ENCODE measurements around the gene TCEA3.

Gene TCEA3

GRCh38 chr1:23421753-23422240, 2.8 kb downstream of the TCEA3 start:
- DNase-seq (ENCODE audit: low spot score): no peak
- Mint-ChIP-seq H3K27me3 (ENCODE audit: low read depth) (peaks cover 29% of the 10 kb centered on the region), H3K27ac (peak overlapping the region; percentile 58), H3K36me3 (ENCODE audit: low read depth) (peaks cover 2% of the 10 kb centered on the region), H3K4me3 (peak overlapping the region; percentile 84), H3K4me1 (ENCODE audit: low read depth) (peaks cover 30% of the 10 kb centered on the region), H3K9me3 (no peaks in the 10 kb centered on the region)

GRCh38 chr1:23421343-23421742, 3.2 kb downstream of the TCEA3 start:
- Mint-ChIP-seq H3K27ac (no peak overlapping the region), H3K27me3 (ENCODE audit: low read depth) (peaks cover 25% of the 10 kb centered on the region), H3K36me3 (ENCODE audit: low read depth) (peaks cover 2% of the 10 kb centered on the region), H3K4me3 (no peak overlapping the region), H3K4me1 (ENCODE audit: low read depth) (peaks cover 30% of the 10 kb centered on the region), H3K9me3 (no peaks in the 10 kb centered on the region)
- DNase-seq (ENCODE audit: low spot score): no peak

- Mint-ChIP-seq H3K27me3 (ENCODE audit: low read depth) (peaks cover 19% of the 10 kb centered on the region), H3K36me3 (ENCODE audit: low read depth) (peaks cover 2% of the 10 kb centered on the region), H3K27ac (no peak overlapping the region), H3K9me3 (no peaks in the 10 kb centered on the region), H3K4me3 (no peak overlapping the region), H3K4me1 (ENCODE audit: low read depth) (peaks cover 30% of the 10 kb centered on the region)
- no peak for DNase-seq (ENCODE audit: low spot score)
Observed at GRCh38 chr1:23420778-23421177, 3.8 kb downstream of the TCEA3 start.

- Mint-ChIP-seq H3K36me3 (ENCODE audit: low read depth) (peaks cover 2% of the 10 kb centered on the region), H3K4me1 (ENCODE audit: low read depth) (peaks cover 28% of the 10 kb centered on the region), H3K27ac (peak overlapping the region; percentile 23), H3K27me3 (ENCODE audit: low read depth) (peaks cover 9% of the 10 kb centered on the region), H3K9me3 (no peaks in the 10 kb centered on the region), H3K4me3 (no peak overlapping the region)
- no peak for DNase-seq (ENCODE audit: low spot score)
Observed at GRCh38 chr1:23419180-23419579, 5.4 kb downstream of the TCEA3 start.

- Mint-ChIP-seq H3K36me3 (ENCODE audit: low read depth) (peaks cover 2% of the 10 kb centered on the region), H3K9me3 (no peaks in the 10 kb centered on the region), H3K4me1 (ENCODE audit: low read depth) (peaks cover 18% of the 10 kb centered on the region), H3K27ac (no peak overlapping the region), H3K4me3 (no peak overlapping the region), H3K27me3 (ENCODE audit: low read depth) (no peaks in the 10 kb centered on the region)
- DNase-seq (ENCODE audit: low spot score): no peak
Observed at GRCh38 chr1:23417570-23417969, 7.0 kb downstream of the TCEA3 start.

GRCh38 chr1:23416964-23417363, 7.6 kb downstream of the TCEA3 start:
- Mint-ChIP-seq H3K27ac (no peak overlapping the region), H3K9me3 (no peaks in the 10 kb centered on the region), H3K4me1 (ENCODE audit: low read depth) (peaks cover 12% of the 10 kb centered on the region), H3K27me3 (ENCODE audit: low read depth) (no peaks in the 10 kb centered on the region), H3K36me3 (ENCODE audit: low read depth) (peaks cover 2% of the 10 kb centered on the region), H3K4me3 (no peak overlapping the region)
- no peak for DNase-seq (ENCODE audit: low spot score)

- no peaks in the 10 kb centered on the region for H3K9me3 Mint-ChIP-seq
- H3K4me1 Mint-ChIP-seq (ENCODE audit: low read depth): peaks cover 3% of the 10 kb centered on the region
- H3K4me3 Mint-ChIP-seq: no peak overlapping the region
- H3K27me3 Mint-ChIP-seq (ENCODE audit: low read depth): no peaks in the 10 kb centered on the region
- no peak overlapping the region for H3K27ac Mint-ChIP-seq
- H3K36me3 Mint-ChIP-seq (ENCODE audit: low read depth): no peaks in the 10 kb centered on the region
- no peak for DNase-seq (ENCODE audit: low spot score)
Observed at GRCh38 chr1:23408797-23409290, 15.7 kb downstream of the TCEA3 start.

GRCh38 chr1:23407016-23407630, 17.4 kb downstream of the TCEA3 start:
- H3K4me1 Mint-ChIP-seq (ENCODE audit: low read depth): peaks cover 5% of the 10 kb centered on the region
- H3K4me3 Mint-ChIP-seq: no peak overlapping the region
- no peaks in the 10 kb centered on the region for H3K27me3 Mint-ChIP-seq (ENCODE audit: low read depth)
- H3K9me3 Mint-ChIP-seq: no peaks in the 10 kb centered on the region
- DNase-seq (ENCODE audit: low spot score): no peak
- H3K36me3 Mint-ChIP-seq (ENCODE audit: low read depth): peaks cover 3% of the 10 kb centered on the region
- no peak overlapping the region for H3K27ac Mint-ChIP-seq

- H3K27ac Mint-ChIP-seq: no peak overlapping the region
- no peaks in the 10 kb centered on the region for H3K9me3 Mint-ChIP-seq
- DNase-seq (ENCODE audit: low spot score): no peak
- peaks cover 5% of the 10 kb centered on the region for H3K4me1 Mint-ChIP-seq (ENCODE audit: low read depth)
- no peaks in the 10 kb centered on the region for H3K27me3 Mint-ChIP-seq (ENCODE audit: low read depth)
- H3K36me3 Mint-ChIP-seq (ENCODE audit: low read depth): peaks cover 3% of the 10 kb centered on the region
- no peak overlapping the region for H3K4me3 Mint-ChIP-seq
Observed at GRCh38 chr1:23405946-23406345, 18.6 kb downstream of the TCEA3 start.

GRCh38 chr1:23403735-23404486, 20.6 kb downstream of the TCEA3 start:
- Mint-ChIP-seq H3K27me3 (ENCODE audit: low read depth) (no peaks in the 10 kb centered on the region), H3K4me1 (ENCODE audit: low read depth) (peaks cover 5% of the 10 kb centered on the region), H3K27ac (no peak overlapping the region), H3K4me3 (no peak overlapping the region), H3K9me3 (no peaks in the 10 kb centered on the region), H3K36me3 (ENCODE audit: low read depth) (peaks cover 3% of the 10 kb centered on the region)
- peak; percentile 74 for DNase-seq (ENCODE audit: low spot score)

GRCh38 chr1:23403355-23403734, 21.2 kb downstream of the TCEA3 start:
- Mint-ChIP-seq H3K36me3 (ENCODE audit: low read depth) (peaks cover 3% of the 10 kb centered on the region), H3K9me3 (no peaks in the 10 kb centered on the region), H3K27ac (no peak overlapping the region), H3K4me1 (ENCODE audit: low read depth) (peaks cover 5% of the 10 kb centered on the region), H3K4me3 (no peak overlapping the region), H3K27me3 (ENCODE audit: low read depth) (no peaks in the 10 kb centered on the region)
- DNase-seq (ENCODE audit: low spot score): no peak

- H3K9me3 Mint-ChIP-seq: no peaks in the 10 kb centered on the region
- H3K36me3 Mint-ChIP-seq (ENCODE audit: low read depth): peaks cover 3% of the 10 kb centered on the region
- H3K4me3 Mint-ChIP-seq: no peak overlapping the region
- H3K27me3 Mint-ChIP-seq (ENCODE audit: low read depth): no peaks in the 10 kb centered on the region
- DNase-seq (ENCODE audit: low spot score): no peak
- H3K4me1 Mint-ChIP-seq (ENCODE audit: low read depth): peaks cover 5% of the 10 kb centered on the region
- H3K27ac Mint-ChIP-seq: no peak overlapping the region
Observed at GRCh38 chr1:23403038-23403336, 21.6 kb downstream of the TCEA3 start.

GRCh38 chr1:23402286-23403037, 22.1 kb downstream of the TCEA3 start:
- DNase-seq (ENCODE audit: low spot score): no peak
- H3K9me3 Mint-ChIP-seq: no peaks in the 10 kb centered on the region
- H3K27me3 Mint-ChIP-seq (ENCODE audit: low read depth): no peaks in the 10 kb centered on the region
- H3K4me3 Mint-ChIP-seq: no peak overlapping the region
- H3K27ac Mint-ChIP-seq: no peak overlapping the region
- peaks cover 5% of the 10 kb centered on the region for H3K4me1 Mint-ChIP-seq (ENCODE audit: low read depth)
- peaks cover 3% of the 10 kb centered on the region for H3K36me3 Mint-ChIP-seq (ENCODE audit: low read depth)

- no peak overlapping the region for H3K4me3 Mint-ChIP-seq
- H3K4me1 Mint-ChIP-seq (ENCODE audit: low read depth): peaks cover 5% of the 10 kb centered on the region
Observed at GRCh38 chr1:23401313-23401712, 23.2 kb downstream of the TCEA3 start.

More at GRCh38 chr1:23401313-23401712, 23.2 kb downstream of the TCEA3 start:
- no peak overlapping the region for H3K27ac Mint-ChIP-seq
- no peaks in the 10 kb centered on the region for H3K9me3 Mint-ChIP-seq
- H3K36me3 Mint-ChIP-seq (ENCODE audit: low read depth): peaks cover 3% of the 10 kb centered on the region
- DNase-seq (ENCODE audit: low spot score): no peak
- no peaks in the 10 kb centered on the region for H3K27me3 Mint-ChIP-seq (ENCODE audit: low read depth)

All from T-helper 2 cell treated with Interferon-gamma antibody and Interleukin-4, amounts not matched to agents 5 μg/mL and 100 μg/mL, for 36 hours (primary cell).